ENCODE results near the gene GNL1.

DNA sequence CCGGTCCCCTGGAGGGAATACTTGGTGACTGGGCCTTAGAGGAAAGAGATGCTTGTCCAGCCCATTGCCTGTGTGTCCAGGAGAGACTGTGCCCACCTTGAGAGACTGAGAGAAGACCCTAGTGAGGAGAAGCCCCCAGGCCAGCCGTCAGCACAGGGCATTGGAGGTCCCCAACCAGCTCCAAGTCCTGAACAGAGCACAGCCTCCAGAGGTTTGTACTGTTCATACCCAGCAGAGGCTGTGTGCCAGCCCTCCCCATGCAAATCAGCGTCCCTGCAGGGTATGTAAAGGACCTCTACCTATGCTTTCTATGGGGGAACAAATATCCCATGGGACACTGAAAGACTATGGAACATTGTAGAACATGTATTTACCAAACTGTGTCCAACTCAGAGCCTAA is 58.6 kb downstream of the GNL1 start:
- TF ChIP-seq, protein P1, sequence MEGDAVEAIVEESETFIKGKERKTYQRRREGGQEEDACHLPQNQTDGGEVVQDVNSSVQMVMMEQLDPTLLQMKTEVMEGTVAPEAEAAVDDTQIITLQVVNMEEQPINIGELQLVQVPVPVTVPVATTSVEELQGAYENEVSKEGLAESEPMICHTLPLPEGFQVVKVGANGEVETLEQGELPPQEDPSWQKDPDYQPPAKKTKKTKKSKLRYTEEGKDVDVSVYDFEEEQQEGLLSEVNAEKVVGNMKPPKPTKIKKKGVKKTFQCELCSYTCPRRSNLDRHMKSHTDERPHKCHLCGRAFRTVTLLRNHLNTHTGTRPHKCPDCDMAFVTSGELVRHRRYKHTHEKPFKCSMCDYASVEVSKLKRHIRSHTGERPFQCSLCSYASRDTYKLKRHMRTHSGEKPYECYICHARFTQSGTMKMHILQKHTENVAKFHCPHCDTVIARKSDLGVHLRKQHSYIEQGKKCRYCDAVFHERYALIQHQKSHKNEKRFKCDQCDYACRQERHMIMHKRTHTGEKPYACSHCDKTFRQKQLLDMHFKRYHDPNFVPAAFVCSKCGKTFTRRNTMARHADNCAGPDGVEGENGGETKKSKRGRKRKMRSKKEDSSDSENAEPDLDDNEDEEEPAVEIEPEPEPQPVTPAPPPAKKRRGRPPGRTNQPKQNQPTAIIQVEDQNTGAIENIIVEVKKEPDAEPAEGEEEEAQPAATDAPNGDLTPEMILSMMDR (IDR thresholded peaks at IDR 0.05; ENCODE audit: low read length) = no peak
- no peak for TF ChIP-seq EZH2 (IDR thresholded peaks at IDR 0.05; ENCODE audit: borderline replicate concordance, low read length)
